NCI-H1436 treated with DMSO at 0.1 percent for 48 hours (cell line): Measurements from ENCODE around the gene ST7.

Experiments used
- DNase-seq: peaks from one replicate; lab custom pipeline; 2025; lab: John Stamatoyannopoulos, UW

Gene ST7

GRCh38 chr7:117130262-117130661, 177.0 kb downstream of the ST7 start:
- DNase-seq = no peak

DNA sequence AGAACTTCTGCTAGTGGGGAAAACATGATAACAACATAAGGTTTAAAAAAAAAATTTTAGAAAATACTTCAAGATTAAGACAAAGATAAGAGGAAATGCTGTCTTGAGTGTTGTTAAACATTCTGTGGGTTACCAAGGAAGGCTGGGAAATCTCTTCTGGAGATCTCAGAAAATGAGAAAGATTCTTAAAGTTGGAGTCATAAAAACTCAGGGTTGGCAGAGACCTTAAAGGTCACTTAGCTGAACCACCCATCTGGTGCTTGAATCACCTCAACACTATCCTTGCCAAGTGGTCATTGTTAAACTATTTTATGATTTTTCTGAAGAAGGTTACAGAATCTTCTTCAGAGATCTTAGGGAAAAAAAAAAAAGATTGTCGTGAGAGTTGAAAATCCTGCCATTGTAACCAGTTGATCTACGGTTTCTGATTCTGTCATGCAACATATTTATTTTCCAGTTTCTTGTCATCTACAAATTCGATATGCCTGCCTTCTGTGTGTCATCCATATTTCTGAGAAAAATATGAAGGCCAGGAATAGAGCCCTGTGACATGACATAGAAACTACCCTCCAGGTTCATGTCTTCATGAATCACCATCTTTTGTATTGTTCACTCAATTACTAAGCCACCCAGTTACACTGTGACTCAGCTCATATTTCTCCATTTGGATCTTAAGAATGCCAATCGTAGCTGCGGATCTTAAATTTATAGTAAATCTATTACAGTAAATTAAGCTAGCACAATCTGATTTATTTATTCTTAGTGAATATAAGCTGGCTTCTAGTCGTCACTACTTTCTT, 179.2 kb downstream of the ST7 start:
- DNase-seq = no peak

DNA sequence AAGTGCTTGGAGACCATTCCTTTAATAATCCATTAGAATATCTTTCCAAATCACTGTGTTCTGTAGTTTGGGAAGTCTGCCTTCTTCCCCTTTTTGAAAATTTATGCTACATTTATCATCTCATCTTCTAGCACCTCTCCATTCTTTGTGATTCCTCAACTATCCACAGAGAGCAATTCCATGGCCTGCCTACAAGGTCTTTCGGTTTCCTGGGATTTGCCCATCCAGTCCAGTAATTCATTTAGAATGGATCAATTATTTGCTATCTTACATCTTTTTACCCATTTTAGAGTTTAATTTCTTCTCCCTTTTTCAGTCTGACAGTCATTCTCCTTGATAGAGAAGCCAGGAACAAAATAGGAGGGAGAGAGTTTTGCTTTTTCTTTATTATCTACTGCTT, 179.8 kb downstream of the ST7 start:
- no peak for DNase-seq

DNA sequence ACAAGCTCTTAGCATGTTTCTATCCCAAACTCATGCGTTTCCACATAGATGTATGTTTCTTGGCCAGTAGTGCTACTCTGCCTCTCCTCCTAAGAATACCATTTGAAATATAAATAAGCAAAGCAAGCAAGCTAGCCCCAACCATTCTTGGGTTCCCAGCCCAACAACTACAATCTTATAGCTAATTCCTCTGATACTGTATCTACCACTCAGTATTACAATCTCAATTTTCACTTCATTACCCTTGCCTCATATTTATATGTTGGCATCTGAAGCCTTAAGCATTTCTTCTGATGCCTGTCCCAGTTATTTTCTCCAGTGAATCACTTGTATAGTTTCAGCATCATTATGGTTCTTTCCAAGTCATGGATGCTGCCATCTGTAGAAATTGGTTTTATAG, 181.1 kb downstream of the ST7 start:
- no peak for DNase-seq

DNA sequence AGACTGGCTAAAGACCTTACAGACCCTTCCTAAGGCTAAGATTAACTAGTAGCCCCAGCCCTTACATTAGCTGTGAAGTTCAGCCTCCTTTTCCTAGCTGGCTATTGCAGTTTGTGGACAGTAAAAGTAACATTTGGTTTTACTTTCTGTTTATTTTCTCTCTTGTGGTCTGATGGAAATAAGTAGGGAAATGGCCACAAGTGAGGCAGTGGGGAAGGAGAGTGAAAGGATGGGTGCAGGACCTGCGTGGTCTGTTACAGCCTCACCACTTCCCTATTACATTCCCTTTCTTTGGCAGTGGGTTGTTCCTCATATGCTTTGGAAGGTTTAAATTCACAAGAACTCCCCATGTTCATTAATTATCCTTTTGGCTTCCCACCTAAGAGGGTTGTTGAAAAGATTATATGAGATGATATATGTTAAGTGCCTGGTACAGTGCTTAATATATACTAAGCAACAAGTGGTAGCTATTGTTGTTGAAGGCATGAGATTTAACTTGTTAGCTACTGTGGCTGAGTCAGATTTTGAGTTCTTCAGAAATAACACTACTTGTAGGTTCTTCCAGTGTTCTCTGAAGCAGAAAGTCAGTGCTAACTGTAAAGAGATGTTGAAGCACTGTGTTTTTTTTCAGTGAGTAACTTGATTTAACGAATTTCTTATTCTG, 181.7 kb downstream of the ST7 start:
- no peak for DNase-seq

DNA sequence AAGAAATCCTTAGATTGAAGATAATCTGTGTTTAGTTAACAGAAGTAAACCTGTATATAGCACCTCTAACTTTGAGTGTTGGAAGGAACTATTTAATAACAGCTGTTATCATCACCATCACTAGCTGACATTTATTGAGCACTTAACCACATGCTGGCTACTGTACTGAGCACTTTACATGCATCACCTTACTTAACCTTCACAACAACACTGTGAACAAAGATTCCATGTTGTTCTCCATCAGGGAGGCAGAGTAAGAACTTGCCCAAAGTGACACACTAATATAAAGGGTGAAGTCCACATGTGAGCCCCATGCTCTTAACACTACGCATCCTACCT, 182.2 kb downstream of the ST7 start:
- no peak for DNase-seq

GRCh38 chr7:117137868-117138267, 184.6 kb downstream of the ST7 start:
- no peak for DNase-seq

DNA sequence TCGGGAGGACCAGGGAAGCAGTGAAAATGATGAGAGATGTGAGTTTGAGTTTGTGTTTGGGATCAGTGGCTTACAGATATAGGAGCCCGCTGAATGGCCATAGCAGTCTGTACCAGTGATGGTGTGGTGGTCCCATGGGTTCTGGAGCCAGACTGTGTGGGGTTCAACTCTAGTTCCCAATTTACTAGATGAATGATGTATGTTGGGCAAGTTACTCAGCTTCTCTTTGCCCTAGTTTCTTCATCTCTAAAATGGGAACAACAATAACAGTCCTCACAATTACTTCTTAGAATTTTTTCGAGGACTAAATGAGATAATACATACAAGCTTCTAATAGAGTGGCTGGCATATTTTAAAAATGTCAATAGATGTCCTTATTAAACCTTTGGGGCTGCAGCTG, 185.2 kb downstream of the ST7 start:
- DNase-seq = no peak

GRCh38 chr7:117138981-117139380, 185.7 kb downstream of the ST7 start:
- DNase-seq = no peak

DNA sequence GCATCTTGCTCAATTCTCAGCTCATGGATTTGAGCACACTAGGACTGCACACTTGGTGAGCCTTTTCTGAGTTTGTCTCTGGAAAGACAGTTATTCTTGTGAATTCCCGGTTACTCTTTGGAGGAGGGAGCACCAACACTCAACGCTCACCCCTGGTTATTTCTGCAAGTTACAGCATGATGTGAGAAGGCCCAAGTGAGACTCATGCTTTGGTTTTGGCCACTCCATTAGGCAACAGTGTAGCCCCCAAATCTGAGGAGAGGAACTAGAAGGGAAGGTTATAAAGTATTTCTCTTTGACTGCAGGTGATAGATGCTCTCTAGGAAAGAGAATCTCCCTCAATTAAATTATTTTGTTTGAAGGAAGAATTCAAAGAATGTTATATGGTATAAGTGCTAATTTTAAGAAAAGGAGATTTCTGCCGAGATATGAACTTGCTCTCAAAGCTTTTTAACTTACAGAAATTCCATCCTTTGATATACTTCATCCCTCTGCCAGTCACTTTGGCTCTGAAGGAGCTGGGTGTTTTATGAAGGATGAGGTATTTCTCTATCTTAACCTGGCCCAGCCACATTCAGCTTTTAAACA, 186.2 kb downstream of the ST7 start:
- no peak for DNase-seq

DNA sequence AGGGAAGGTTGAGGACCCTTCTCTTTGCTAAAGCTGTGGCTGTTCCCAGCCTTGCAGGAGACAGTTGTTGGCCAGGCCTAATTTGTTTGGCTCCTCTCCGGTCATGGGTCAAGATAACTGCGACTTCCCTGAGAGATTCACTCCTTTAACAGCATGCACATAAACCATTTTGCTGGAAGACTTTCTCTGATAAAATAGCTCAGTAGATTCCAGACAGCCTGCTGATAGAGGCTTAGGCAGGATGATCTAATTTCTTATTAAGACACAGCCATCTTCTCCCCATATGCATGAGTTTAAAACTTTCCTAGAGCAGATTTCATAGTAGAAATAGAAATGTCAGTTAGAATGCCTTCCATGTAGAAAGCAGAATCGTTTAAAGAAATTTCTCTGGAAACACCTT, 187.6 kb downstream of the ST7 start:
- DNase-seq = no peak

DNA sequence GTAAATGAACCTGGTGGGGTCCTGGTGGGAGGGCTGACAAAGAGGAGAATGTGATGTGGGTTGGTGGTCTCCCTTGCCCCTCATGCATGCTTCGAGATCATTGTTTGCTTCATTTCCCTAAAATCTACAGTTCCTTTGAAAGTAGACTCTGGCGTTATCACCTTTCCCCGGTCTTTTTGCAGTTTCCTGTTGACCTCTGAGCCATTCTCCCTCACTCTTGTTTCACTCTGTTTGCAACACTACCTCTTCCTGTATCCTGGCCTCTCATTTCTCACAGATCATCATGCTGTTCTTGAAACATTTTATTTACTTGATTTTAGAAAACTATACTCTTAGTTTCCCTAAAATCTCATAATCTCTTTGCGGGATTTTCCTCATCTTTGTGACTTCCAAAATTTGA, 189.8 kb downstream of the ST7 start:
- DNase-seq = no peak

DNA sequence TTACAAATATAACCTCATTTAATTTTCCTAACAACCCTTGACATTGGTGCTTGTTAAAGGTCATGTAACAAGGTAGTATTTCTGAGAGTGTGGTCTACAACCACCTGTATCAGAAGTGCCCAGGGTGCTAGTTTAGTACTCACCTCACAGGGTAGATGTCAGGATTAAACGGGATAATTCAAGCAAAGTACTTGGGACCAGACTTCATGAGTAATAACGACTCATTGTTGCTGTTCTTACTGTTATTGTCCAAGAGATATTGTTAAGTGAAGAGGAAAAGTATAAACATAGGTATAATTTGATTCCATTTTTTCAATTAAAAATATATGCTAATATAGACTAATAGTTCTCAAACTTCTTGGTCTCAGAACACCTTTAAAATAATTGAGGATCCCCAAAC, 190.3 kb downstream of the ST7 start:
- DNase-seq = no peak

DNA sequence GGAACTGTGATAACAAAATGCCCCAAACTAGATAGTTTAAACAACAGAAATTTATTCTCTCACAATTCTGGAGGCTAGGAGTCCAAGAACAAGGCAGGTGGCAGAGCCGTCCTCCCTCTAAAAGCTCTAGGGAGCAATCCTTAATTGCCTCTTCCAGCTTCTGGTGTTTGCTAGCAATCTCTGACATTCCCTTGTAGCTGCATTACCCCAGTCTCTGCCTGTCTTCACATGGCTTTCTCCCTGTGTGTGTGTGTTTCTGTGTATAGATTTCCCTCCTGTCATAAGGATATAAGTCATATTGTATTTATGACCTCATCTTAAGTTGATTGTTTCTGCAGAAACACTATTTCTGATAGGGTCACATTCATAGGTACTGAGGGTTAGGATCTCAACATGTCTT, 192.0 kb downstream of the ST7 start:
- DNase-seq = no peak

- DNase-seq = no peak
Observed at GRCh38 chr7:117146059-117146458, 192.8 kb downstream of the ST7 start.

DNA sequence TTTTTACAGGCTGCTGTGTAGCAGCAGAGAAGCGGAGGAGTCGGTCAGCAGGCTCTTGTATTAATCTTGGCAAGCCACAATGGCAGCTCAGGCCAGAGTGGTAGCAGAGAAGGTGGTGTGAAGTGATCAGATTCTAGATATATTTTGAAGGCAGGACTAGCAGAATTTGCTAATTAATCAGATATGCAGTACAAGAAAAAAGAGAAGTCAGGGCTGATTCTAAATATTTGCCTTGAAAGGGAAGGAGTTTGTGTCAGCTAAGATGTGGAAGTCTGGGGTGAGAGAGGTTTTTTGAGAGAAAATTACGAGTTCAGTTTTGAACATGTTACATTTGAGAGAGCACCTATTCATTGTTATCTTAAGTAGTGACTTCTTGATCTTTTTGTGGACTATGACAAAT, 193.2 kb downstream of the ST7 start:
- no peak for DNase-seq

DNA sequence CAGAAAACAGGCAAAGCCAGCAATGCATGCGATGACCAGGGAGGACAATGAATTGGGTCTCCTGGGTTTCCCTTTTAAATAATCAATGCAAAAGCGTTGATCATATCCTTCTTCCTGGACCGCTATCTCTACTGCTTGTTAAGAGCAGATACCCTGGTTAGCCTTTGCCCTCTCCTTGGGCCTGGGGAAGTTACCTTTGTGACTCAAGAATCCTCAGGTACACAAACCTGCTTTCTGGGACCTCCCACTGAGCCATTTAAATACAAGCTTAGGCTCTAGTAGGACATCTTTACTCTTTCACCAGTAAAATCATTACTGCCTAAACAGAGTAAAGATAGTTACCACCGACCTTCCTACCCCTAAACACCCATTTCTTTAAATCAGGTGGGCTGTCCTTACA, 195.7 kb downstream of the ST7 start:
- DNase-seq = no peak

DNA sequence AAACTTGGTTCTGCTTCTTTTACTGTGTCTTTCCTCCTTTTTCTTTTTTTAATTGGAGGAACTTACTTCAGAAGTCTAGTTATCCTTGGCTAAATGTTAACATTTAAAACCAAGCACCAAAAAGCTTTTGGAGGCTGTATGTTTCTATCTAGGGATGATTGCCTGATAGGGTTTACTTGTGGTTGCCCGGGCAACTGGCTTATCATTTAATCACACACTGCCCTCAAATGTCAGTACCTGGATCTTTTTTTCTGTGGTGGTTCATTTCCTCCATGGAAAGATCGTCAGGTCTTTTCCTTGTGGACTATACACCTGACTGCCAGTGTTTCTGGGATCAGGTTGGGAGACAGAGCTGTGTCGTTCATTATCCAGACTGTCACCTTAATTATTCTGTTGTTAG, 196.4 kb downstream of the ST7 start:
- no peak for DNase-seq

- no peak for DNase-seq
Observed at GRCh38 chr7:117152213-117153007, 199.1 kb downstream of the ST7 start.

DNA sequence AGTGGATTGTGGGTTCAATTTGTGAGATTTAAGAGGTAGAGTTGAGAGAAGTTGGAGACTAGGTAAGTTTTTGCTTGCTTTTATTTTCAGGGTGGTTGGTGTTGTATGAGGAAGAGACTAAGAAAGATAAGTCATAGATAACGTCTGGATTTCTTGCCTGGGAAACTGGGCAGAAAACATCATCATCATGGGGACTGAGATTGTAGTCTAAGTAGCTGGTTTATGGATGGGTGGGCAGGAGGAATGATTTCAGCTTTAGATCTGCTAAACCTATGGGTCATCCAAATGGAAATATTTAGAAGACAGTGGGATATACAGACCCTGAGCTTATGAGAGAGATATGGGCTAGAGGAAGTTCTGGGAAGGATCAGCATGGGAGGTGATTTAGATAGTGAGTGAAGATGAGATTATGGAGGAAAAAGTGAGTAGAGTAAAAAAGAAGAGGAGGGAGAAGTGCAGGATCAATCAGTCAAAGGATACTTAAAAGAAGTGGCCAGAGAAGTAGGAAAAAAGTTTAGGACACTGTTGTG, 199.8 kb downstream of the ST7 start:
- DNase-seq = no peak

DNA sequence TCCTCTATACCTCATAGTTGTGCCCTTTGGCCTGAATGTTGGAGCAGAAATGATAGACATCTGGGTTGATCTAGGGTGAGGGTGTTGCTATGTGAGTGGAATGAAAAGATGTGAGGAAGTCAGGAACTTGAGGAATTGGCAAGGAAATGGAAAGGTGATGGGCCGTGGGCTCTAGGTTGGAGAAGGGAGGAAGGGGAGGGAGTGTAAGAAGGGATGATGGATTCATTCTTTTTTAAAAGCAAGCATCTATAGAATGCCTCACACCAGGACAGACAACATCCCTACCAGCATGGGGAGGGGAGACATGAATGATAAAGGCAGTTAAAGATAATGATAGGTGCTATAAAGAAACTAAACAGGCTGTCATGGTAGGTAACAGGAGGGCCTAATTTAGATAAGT, 201.4 kb downstream of the ST7 start:
- DNase-seq = no peak

GRCh38 chr7:117155694-117156093, 202.4 kb downstream of the ST7 start:
- no peak for DNase-seq
